WTC11 (cell line): ENCODE results near the gene GALNT17. TPM values are rescaled to one million over a fixed set of nuclear protein-coding genes. Genes with fewer than 3 reads are reported as not detected.
A peak's percentile ranks its signal among the peaks of the same experiment; 100 is the strongest.

Experiments
- ATAC-seq: fragments of 200-7000 bp; cut with Tn5 transposase; 2 replicates; pipeline ENCODE4 v1.10.0; 2021; ENCODE audit warnings: mild to moderate bottlenecking, moderate library complexity
- CTCF ChIA-PET: fragments of 300-600 bp; sonication (Branson Sonifier 250); formaldehyde crosslinking; loops from one replicate; lab custom pipeline; 2021; ENCODE audit warnings: antibody characterized with exemption; lab: Charles Lee
- POLR2A ChIA-PET: fragments of 350-600 bp; sonication (Branson Sonifier 250); formaldehyde crosslinking; loops from one replicate; lab custom pipeline; 2021; ENCODE audit warnings: antibody characterized with exemption; lab: Charles Lee
- DNase-seq: peaks from one replicate; pipeline ENCODE4 v3.0.0; 2021; ENCODE audit warnings: low spot score
- H3K27ac Mint-ChIP-seq: 2 replicates; pipeline ENCODE4 v1.8.0; 2021; ENCODE audit warnings: mixed read lengths
- H3K27me3 Mint-ChIP-seq: 2 replicates; pipeline ENCODE4 v1.8.0; 2021; ENCODE audit warnings: low read depth, mild to moderate bottlenecking, moderate library complexity, mixed read lengths
- H3K36me3 Mint-ChIP-seq: 2 replicates; pipeline ENCODE4 v1.8.0; 2021; ENCODE audit warnings: mixed read lengths
- H3K4me1 Mint-ChIP-seq: 2 replicates; pipeline ENCODE4 v1.8.0; 2022; ENCODE audit warnings: mixed read lengths
- H3K4me3 Mint-ChIP-seq: 2 replicates; pipeline ENCODE4 v1.8.0; 2021; ENCODE audit warnings: mild to moderate bottlenecking, moderate library complexity, mixed read lengths
- H3K9me3 Mint-ChIP-seq: 2 replicates; pipeline ENCODE4 v1.8.0; 2021; ENCODE audit warnings: mixed read lengths
- ESRRA ChIP-seq: sonication (generic); formaldehyde crosslinking; IDR thresholded peaks from 2 replicates; pipeline ENCODE4 v1.8.1; 2022; ENCODE audit warnings: mild to moderate bottlenecking, missing genetic modification reagents, borderline replicate concordance
- GTF2I ChIP-seq: fragments of 250-450 bp; sonication (Bioruptor Pico); conservative IDR thresholded peaks from 2 replicates; pipeline ENCODE4 v1.4.0; 2021; ENCODE audit warnings: mild to moderate bottlenecking
- JUN ChIP-seq: sonication (generic); formaldehyde crosslinking; IDR thresholded peaks from 2 replicates; pipeline ENCODE4 v1.8.0; 2023; ENCODE audit warnings: mild to moderate bottlenecking, missing genetic modification reagents
- SMAD3 ChIP-seq: sonication (generic); formaldehyde crosslinking; IDR thresholded peaks from 2 replicates; pipeline ENCODE4 v1.8.0; 2022; ENCODE audit warnings: missing genetic modification reagents, mild to moderate bottlenecking, borderline replicate concordance
- TEAD4 ChIP-seq: sonication (generic); formaldehyde crosslinking; IDR thresholded peaks from 2 replicates; pipeline ENCODE4 v1.8.0; 2022; ENCODE audit warnings: mild to moderate bottlenecking, missing genetic modification reagents
- ZNF121 ChIP-seq: sonication (generic); formaldehyde crosslinking; IDR thresholded peaks from 2 replicates; pipeline ENCODE4 v1.8.0; 2023; ENCODE audit warnings: missing genetic modification reagents
- ZNF423 ChIP-seq: fragments of 250-450 bp; sonication (Bioruptor Pico); IDR thresholded peaks from 2 replicates; pipeline ENCODE4 v2.1.2; 2022; ENCODE audit warnings: mild to moderate bottlenecking, moderate library complexity
- ZNF671 ChIP-seq: fragments of 250-450 bp; sonication (Bioruptor Pico); IDR thresholded peaks from 2 replicates; pipeline ENCODE4 v1.8.0; 2021; ENCODE audit warnings: mild to moderate bottlenecking
- total RNA-seq: library from RNA; stranded (reverse); gene quantifications from 3 replicates; pipeline ENCODE4 v1.2.3, GENCODE V29; 2021
- TF ChIP-seq, protein P1 (sequence below): sonication (generic); formaldehyde crosslinking; IDR thresholded peaks from 2 replicates; pipeline ENCODE4 v1.8.1; 2022; ENCODE audit warnings: low read depth, mild to moderate bottlenecking, moderate library complexity, missing genetic modification reagents, borderline replicate concordance
- TF ChIP-seq, protein P2 (sequence below): fragments of 250-450 bp; sonication (Bioruptor Pico); IDR thresholded peaks from 2 replicates; pipeline ENCODE4 v1.9.0; 2021; ENCODE audit warnings: moderate library complexity, mild to moderate bottlenecking, inconsistent platforms, borderline replicate concordance
- TF ChIP-seq, protein P3 (sequence below): sonication (generic); formaldehyde crosslinking; IDR thresholded peaks from 2 replicates; pipeline ENCODE4 v1.8.1; 2022; ENCODE audit warnings: low read depth, missing genetic modification reagents, borderline replicate concordance
- TF ChIP-seq, protein P4 (sequence below): sonication (generic); formaldehyde crosslinking; IDR thresholded peaks from 2 replicates; pipeline ENCODE4 v1.8.0; 2023; ENCODE audit warnings: missing genetic modification reagents, mild to moderate bottlenecking, borderline replicate concordance
- TF ChIP-seq, protein P5 (sequence below): sonication (generic); formaldehyde crosslinking; IDR thresholded peaks from 2 replicates; pipeline ENCODE4 v1.8.0; 2023; ENCODE audit warnings: missing genetic modification reagents
- TF ChIP-seq, protein P6 (sequence below): sonication (generic); formaldehyde crosslinking; IDR thresholded peaks from 2 replicates; pipeline ENCODE4 v1.8.1; 2022; ENCODE audit warnings: mild to moderate bottlenecking, moderate library complexity, missing genetic modification reagents
- TF ChIP-seq, protein P7 (sequence below): sonication (generic); formaldehyde crosslinking; IDR thresholded peaks from 2 replicates; pipeline ENCODE4 v1.8.1; 2023; ENCODE audit warnings: mild to moderate bottlenecking, missing genetic modification reagents
- TF ChIP-seq, protein P8 (sequence below): sonication (generic); formaldehyde crosslinking; IDR thresholded peaks from 2 replicates; pipeline ENCODE4 v1.8.1; 2023; ENCODE audit warnings: mild to moderate bottlenecking, missing genetic modification reagents, borderline replicate concordance
- TF ChIP-seq, protein P9 (sequence below): sonication (generic); formaldehyde crosslinking; IDR thresholded peaks from 2 replicates; pipeline ENCODE4 v1.8.0; 2023; ENCODE audit warnings: mild to moderate bottlenecking, missing genetic modification reagents

GALNT17 gene
- total RNA-seq, 1 experiment from 2014 or later: 61.1 TPM

DNA sequence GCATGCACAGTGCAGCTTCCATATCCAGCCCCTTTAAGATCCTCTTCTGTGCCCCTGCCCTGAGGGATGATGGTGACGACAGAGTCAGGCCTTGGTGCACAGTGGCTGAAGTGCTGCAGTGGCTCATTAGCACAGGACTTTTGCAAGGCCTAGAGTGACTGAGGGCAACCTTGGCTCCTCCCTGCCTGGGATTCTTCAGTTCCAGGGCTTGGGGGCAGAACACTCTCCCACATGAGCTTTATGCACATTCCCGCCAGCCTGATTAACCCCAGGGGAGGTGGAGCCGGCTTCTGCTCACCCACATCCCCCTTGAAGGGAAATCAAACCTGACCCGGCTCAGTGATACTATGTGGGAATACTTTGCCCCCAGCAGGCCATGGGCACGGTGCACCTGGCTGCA, 253.4 kb downstream of the GALNT17 start:
- Mint-ChIP-seq H3K9me3 (no peaks in the 10 kb centered on the region), H3K27ac (peak overlapping the region; percentile 54; the same call in 1 of the 2 replicates), H3K4me3 (no peak overlapping the region), H3K27me3 (no peaks in the 10 kb centered on the region), H3K36me3 (peaks cover 19% of the 10 kb centered on the region), H3K4me1 (peaks cover 38% of the 10 kb centered on the region)
- ATAC-seq (peak; percentile 79), DNase-seq (peak; percentile 14)
- ChIA-PET CTCF (interaction anchor here (0.6 to 1.8 kb wide), 4 partner anchors 9 to 351 kb away, joined by 3 to 5 read pairs (median 4); no protein-coding TSS in a partner anchor), POLR2A (interaction anchor here (0.6 kb wide), 1 partner anchor 9 kb away, joined by 5 read pairs; no protein-coding TSS in a partner anchor)
- TF ChIP-seq TEAD4 (no peak), ESRRA (no peak), GTF2I (no peak), ZNF121 (CRISPR knock-in tag) (no peak), ZNF671 (CRISPR knock-in tag) (no peak), ZNF423 (CRISPR knock-in tag) (no peak), SMAD3 (no peak), JUN (CRISPR knock-in tag) (no peak)
- TF ChIP-seq, protein P1, sequence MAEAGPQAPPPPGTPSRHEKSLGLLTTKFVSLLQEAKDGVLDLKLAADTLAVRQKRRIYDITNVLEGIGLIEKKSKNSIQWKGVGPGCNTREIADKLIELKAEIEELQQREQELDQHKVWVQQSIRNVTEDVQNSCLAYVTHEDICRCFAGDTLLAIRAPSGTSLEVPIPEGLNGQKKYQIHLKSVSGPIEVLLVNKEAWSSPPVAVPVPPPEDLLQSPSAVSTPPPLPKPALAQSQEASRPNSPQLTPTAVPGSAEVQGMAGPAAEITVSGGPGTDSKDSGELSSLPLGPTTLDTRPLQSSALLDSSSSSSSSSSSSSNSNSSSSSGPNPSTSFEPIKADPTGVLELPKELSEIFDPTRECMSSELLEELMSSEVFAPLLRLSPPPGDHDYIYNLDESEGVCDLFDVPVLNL (CRISPR knock-in tag): no peak
- TF ChIP-seq, protein P2, sequence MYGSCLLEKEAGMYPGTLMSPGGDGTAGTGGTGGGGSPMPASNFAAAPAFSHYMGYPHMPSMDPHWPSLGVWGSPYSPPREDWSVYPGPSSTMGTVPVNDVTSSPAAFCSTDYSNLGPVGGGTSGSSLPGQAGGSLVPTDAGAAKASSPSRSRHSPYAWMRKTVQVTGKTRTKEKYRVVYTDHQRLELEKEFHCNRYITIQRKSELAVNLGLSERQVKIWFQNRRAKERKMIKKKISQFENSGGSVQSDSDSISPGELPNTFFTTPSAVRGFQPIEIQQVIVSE (CRISPR knock-in tag): no peak
- TF ChIP-seq, protein P3, sequence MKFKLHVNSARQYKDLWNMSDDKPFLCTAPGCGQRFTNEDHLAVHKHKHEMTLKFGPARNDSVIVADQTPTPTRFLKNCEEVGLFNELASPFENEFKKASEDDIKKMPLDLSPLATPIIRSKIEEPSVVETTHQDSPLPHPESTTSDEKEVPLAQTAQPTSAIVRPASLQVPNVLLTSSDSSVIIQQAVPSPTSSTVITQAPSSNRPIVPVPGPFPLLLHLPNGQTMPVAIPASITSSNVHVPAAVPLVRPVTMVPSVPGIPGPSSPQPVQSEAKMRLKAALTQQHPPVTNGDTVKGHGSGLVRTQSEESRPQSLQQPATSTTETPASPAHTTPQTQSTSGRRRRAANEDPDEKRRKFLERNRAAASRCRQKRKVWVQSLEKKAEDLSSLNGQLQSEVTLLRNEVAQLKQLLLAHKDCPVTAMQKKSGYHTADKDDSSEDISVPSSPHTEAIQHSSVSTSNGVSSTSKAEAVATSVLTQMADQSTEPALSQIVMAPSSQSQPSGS (CRISPR knock-in tag): no peak
- TF ChIP-seq, protein P4, sequence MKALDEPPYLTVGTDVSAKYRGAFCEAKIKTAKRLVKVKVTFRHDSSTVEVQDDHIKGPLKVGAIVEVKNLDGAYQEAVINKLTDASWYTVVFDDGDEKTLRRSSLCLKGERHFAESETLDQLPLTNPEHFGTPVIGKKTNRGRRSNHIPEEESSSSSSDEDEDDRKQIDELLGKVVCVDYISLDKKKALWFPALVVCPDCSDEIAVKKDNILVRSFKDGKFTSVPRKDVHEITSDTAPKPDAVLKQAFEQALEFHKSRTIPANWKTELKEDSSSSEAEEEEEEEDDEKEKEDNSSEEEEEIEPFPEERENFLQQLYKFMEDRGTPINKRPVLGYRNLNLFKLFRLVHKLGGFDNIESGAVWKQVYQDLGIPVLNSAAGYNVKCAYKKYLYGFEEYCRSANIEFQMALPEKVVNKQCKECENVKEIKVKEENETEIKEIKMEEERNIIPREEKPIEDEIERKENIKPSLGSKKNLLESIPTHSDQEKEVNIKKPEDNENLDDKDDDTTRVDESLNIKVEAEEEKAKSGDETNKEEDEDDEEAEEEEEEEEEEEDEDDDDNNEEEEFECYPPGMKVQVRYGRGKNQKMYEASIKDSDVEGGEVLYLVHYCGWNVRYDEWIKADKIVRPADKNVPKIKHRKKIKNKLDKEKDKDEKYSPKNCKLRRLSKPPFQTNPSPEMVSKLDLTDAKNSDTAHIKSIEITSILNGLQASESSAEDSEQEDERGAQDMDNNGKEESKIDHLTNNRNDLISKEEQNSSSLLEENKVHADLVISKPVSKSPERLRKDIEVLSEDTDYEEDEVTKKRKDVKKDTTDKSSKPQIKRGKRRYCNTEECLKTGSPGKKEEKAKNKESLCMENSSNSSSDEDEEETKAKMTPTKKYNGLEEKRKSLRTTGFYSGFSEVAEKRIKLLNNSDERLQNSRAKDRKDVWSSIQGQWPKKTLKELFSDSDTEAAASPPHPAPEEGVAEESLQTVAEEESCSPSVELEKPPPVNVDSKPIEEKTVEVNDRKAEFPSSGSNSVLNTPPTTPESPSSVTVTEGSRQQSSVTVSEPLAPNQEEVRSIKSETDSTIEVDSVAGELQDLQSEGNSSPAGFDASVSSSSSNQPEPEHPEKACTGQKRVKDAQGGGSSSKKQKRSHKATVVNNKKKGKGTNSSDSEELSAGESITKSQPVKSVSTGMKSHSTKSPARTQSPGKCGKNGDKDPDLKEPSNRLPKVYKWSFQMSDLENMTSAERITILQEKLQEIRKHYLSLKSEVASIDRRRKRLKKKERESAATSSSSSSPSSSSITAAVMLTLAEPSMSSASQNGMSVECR (CRISPR knock-in tag): no peak
- TF ChIP-seq, protein P5, sequence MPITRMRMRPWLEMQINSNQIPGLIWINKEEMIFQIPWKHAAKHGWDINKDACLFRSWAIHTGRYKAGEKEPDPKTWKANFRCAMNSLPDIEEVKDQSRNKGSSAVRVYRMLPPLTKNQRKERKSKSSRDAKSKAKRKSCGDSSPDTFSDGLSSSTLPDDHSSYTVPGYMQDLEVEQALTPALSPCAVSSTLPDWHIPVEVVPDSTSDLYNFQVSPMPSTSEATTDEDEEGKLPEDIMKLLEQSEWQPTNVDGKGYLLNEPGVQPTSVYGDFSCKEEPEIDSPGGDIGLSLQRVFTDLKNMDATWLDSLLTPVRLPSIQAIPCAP: no peak
- TF ChIP-seq, protein P6, sequence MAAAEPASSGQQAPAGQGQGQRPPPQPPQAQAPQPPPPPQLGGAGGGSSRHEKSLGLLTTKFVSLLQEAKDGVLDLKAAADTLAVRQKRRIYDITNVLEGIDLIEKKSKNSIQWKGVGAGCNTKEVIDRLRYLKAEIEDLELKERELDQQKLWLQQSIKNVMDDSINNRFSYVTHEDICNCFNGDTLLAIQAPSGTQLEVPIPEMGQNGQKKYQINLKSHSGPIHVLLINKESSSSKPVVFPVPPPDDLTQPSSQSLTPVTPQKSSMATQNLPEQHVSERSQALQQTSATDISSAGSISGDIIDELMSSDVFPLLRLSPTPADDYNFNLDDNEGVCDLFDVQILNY (CRISPR knock-in tag): no peak
- TF ChIP-seq, protein P7, sequence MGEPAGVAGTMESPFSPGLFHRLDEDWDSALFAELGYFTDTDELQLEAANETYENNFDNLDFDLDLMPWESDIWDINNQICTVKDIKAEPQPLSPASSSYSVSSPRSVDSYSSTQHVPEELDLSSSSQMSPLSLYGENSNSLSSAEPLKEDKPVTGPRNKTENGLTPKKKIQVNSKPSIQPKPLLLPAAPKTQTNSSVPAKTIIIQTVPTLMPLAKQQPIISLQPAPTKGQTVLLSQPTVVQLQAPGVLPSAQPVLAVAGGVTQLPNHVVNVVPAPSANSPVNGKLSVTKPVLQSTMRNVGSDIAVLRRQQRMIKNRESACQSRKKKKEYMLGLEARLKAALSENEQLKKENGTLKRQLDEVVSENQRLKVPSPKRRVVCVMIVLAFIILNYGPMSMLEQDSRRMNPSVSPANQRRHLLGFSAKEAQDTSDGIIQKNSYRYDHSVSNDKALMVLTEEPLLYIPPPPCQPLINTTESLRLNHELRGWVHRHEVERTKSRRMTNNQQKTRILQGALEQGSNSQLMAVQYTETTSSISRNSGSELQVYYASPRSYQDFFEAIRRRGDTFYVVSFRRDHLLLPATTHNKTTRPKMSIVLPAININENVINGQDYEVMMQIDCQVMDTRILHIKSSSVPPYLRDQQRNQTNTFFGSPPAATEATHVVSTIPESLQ: no peak
- TF ChIP-seq, protein P8, sequence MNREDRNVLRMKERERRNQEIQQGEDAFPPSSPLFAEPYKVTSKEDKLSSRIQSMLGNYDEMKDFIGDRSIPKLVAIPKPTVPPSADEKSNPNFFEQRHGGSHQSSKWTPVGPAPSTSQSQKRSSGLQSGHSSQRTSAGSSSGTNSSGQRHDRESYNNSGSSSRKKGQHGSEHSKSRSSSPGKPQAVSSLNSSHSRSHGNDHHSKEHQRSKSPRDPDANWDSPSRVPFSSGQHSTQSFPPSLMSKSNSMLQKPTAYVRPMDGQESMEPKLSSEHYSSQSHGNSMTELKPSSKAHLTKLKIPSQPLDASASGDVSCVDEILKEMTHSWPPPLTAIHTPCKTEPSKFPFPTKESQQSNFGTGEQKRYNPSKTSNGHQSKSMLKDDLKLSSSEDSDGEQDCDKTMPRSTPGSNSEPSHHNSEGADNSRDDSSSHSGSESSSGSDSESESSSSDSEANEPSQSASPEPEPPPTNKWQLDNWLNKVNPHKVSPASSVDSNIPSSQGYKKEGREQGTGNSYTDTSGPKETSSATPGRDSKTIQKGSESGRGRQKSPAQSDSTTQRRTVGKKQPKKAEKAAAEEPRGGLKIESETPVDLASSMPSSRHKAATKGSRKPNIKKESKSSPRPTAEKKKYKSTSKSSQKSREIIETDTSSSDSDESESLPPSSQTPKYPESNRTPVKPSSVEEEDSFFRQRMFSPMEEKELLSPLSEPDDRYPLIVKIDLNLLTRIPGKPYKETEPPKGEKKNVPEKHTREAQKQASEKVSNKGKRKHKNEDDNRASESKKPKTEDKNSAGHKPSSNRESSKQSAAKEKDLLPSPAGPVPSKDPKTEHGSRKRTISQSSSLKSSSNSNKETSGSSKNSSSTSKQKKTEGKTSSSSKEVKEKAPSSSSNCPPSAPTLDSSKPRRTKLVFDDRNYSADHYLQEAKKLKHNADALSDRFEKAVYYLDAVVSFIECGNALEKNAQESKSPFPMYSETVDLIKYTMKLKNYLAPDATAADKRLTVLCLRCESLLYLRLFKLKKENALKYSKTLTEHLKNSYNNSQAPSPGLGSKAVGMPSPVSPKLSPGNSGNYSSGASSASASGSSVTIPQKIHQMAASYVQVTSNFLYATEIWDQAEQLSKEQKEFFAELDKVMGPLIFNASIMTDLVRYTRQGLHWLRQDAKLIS (CRISPR knock-in tag): no peak
- TF ChIP-seq, protein P9, sequence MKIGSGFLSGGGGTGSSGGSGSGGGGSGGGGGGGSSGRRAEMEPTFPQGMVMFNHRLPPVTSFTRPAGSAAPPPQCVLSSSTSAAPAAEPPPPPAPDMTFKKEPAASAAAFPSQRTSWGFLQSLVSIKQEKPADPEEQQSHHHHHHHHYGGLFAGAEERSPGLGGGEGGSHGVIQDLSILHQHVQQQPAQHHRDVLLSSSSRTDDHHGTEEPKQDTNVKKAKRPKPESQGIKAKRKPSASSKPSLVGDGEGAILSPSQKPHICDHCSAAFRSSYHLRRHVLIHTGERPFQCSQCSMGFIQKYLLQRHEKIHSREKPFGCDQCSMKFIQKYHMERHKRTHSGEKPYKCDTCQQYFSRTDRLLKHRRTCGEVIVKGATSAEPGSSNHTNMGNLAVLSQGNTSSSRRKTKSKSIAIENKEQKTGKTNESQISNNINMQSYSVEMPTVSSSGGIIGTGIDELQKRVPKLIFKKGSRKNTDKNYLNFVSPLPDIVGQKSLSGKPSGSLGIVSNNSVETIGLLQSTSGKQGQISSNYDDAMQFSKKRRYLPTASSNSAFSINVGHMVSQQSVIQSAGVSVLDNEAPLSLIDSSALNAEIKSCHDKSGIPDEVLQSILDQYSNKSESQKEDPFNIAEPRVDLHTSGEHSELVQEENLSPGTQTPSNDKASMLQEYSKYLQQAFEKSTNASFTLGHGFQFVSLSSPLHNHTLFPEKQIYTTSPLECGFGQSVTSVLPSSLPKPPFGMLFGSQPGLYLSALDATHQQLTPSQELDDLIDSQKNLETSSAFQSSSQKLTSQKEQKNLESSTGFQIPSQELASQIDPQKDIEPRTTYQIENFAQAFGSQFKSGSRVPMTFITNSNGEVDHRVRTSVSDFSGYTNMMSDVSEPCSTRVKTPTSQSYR (CRISPR knock-in tag): no peak
